ENCODE results near the gene RAB17.

The RAB17 gene

DNA sequence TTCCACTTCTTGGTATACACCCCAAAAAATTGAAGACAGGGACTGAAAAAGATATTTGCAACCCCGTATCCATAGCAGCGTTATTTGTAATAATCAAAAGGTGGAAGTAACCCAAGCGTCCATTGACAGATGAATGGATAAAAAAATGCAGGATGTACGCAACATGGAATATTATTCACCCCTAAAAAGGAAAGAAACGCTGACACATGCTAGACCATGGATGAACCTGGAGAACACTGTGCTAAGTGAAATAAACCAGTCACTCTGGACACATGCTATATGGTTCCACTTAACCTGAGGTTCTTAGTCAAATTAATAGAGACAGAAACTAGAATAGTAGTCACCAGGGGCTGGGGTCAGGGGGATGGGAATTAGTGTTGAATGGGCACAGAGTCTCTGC is 62.8 kb downstream of the RAB17 start:
- ChIA-PET CTCF (no interaction called here), POLR2A (no interaction called here)
- no peak for DNase-seq (ENCODE audit: extremely low spot score)
- no peak for TF ChIP-seq FOXM1 (IDR thresholded peaks at IDR 0.05; ENCODE audit: borderline replicate concordance)
- TF ChIP-seq TARDBP (IDR thresholded peaks at IDR 0.05), result no peak
- TF ChIP-seq ZNF384 (IDR thresholded peaks at IDR 0.05), result no peak
- TF ChIP-seq BHLHE40 (IDR thresholded peaks at IDR 0.05; ENCODE audit: borderline replicate concordance), result no peak
- no peak for TF ChIP-seq NFRKB (IDR thresholded peaks at IDR 0.05)
- no peak for TF ChIP-seq L3MBTL2 (conservative IDR thresholded peaks at IDR 0.05)
- TF ChIP-seq ARNT (IDR thresholded peaks at IDR 0.05), result no peak
- TF ChIP-seq SP1 (IDR thresholded peaks at IDR 0.05), result no peak
- no peak for TF ChIP-seq LEF1 (IDR thresholded peaks at IDR 0.05; ENCODE audit: borderline replicate concordance)

DNA sequence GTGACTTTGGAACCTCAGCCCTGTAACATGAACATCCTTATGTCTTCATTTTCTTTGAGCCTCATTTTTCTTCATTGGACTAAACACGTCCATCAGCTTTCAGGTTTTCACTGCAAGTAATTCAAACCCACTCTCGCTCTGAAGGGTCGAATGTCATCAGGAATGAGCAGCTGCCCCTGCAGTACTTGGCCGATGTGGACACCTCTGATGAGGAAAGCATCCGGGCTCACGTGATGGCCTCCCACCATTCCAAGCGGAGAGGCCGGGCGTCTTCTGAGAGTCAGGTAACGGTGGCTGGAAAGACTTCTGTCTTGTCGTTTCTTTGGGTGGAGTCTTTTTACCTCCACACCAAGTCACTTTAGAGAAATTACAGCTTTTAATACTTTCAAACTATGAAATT is 63.3 kb downstream of the RAB17 start:
- no peak for TF ChIP-seq FOXK2 (IDR thresholded peaks at IDR 0.05)
- TF ChIP-seq L3MBTL2 (conservative IDR thresholded peaks at IDR 0.05), result no peak
- no peak for TF ChIP-seq LEF1 (IDR thresholded peaks at IDR 0.05; ENCODE audit: borderline replicate concordance)
- no peak for TF ChIP-seq SUZ12 (IDR thresholded peaks at IDR 0.05)
- TF ChIP-seq ARNT (IDR thresholded peaks at IDR 0.05), result no peak
- TF ChIP-seq SP1 (IDR thresholded peaks at IDR 0.05), result no peak
- TF ChIP-seq BHLHE40 (IDR thresholded peaks at IDR 0.05; ENCODE audit: borderline replicate concordance), result no peak
- TF ChIP-seq ZNF384 (IDR thresholded peaks at IDR 0.05), result no peak
- TF ChIP-seq ELF4 (IDR thresholded peaks at IDR 0.05), result no peak
- no peak for TF ChIP-seq TARDBP (IDR thresholded peaks at IDR 0.05)
- no peak for TF ChIP-seq FOXA1 (IDR thresholded peaks at IDR 0.05)
- no peak for TF ChIP-seq PKNOX1 (IDR thresholded peaks at IDR 0.05)
- ChIA-PET CTCF (no interaction called here), POLR2A (no interaction called here)
- no peak for DNase-seq (ENCODE audit: extremely low spot score)

DNA sequence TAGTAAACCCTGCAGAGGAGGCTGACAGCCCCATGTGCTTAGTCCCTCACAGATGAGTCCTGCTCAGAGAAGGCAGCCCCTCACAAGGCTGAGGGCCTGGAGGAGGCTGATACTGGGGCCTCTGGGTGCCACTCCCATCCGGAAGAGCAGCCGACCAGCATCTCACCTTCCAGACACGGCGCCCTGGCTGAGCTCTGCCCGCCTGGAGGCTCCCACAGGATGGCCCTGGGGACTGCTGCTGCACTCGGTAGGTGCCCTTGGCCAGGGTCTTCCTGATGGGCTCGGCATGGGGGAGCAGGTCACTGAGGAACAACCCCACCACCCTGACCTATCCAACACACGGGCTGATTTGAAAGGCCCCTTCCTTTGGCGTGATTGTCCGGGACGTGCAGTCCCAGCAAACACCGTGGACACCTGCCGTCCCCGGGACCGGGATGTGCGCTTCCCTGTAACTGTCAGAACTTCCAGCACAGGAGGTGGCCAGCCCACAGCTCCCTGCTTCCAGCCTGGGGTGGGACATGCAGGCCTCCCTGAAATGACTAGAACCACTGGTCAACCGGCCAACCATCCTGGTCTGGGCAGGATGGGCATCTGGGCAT is 64.9 kb downstream of the RAB17 start:
- no peak for DNase-seq (ENCODE audit: extremely low spot score)
- ChIA-PET POLR2A (no interaction called here), CTCF (no interaction called here)
- TF ChIP-seq CTBP1 (IDR thresholded peaks at IDR 0.05; ENCODE audit: borderline replicate concordance) (no peak), LEF1 (IDR thresholded peaks at IDR 0.05; ENCODE audit: borderline replicate concordance) (no peak), ELF4 (IDR thresholded peaks at IDR 0.05) (no peak), ARNT (IDR thresholded peaks at IDR 0.05) (no peak), L3MBTL2 (conservative IDR thresholded peaks at IDR 0.05) (no peak), HDGF (IDR thresholded peaks at IDR 0.05; ENCODE audit: borderline replicate concordance) (no peak), SP1 (IDR thresholded peaks at IDR 0.05) (no peak), ZNF384 (IDR thresholded peaks at IDR 0.05) (no peak), FOXK2 (IDR thresholded peaks at IDR 0.05) (no peak), PKNOX1 (IDR thresholded peaks at IDR 0.05) (no peak), TARDBP (IDR thresholded peaks at IDR 0.05) (no peak), SUZ12 (IDR thresholded peaks at IDR 0.05) (no peak), BHLHE40 (IDR thresholded peaks at IDR 0.05; ENCODE audit: borderline replicate concordance) (no peak), FOXA1 (IDR thresholded peaks at IDR 0.05) (no peak), NFRKB (IDR thresholded peaks at IDR 0.05) (no peak), FOXM1 (IDR thresholded peaks at IDR 0.05; ENCODE audit: borderline replicate concordance) (no peak)

DNA sequence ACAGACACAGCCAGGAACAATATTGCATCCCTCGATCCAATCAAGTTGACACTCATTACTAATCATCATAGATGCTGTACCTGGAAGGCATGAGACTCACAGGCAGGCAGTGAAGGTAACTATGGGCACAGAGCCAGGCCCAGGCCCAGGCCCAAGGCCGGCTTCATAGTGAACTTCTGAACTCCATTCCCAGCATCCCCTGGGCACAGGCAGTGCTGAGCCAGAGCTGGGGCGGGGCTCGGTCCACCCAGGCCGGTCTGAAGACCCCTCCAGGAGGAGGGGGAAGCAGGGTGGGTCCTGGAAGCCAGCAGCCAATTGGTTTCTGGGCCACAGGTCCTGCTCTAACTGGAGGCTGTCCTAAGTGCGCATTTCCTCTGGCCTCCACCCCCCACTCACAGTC is 65.9 kb downstream of the RAB17 start:
- DNase-seq (ENCODE audit: extremely low spot score), result no peak
- CTCF ChIA-PET, result no interaction called here
- TF ChIP-seq ELF4 (IDR thresholded peaks at IDR 0.05) (no peak), PKNOX1 (IDR thresholded peaks at IDR 0.05) (no peak)
- POLR2A ChIA-PET, result no interaction called here
